H54 (cell line): ENCODE measurements around the gene KIF17.
"Not testable (repeated sequence)": the region's sequence is repeated elsewhere in the genome, so short reads cannot be mapped to it uniquely, and the experiment has no call there.

Experiments
- DNase-seq: peaks from one replicate; pipeline ENCODE4 v3.0.0; 2011; ENCODE audit warnings: low spot score, mixed read lengths; ENCODE audit not compliant: insufficient read length
- FAIRE-seq: peaks from 3 replicates; lab custom pipeline; 2011; peaks lifted over from hg19 to GRCh38; lab: Jason Lieb, UNC
- POLR2A ChIP-seq: IDR thresholded peaks from 2 replicates; pipeline ENCODE4 v1.6.1; 2011; ENCODE audit warnings: low read depth, mild to moderate bottlenecking, low read length

KIF17 gene

DNA sequence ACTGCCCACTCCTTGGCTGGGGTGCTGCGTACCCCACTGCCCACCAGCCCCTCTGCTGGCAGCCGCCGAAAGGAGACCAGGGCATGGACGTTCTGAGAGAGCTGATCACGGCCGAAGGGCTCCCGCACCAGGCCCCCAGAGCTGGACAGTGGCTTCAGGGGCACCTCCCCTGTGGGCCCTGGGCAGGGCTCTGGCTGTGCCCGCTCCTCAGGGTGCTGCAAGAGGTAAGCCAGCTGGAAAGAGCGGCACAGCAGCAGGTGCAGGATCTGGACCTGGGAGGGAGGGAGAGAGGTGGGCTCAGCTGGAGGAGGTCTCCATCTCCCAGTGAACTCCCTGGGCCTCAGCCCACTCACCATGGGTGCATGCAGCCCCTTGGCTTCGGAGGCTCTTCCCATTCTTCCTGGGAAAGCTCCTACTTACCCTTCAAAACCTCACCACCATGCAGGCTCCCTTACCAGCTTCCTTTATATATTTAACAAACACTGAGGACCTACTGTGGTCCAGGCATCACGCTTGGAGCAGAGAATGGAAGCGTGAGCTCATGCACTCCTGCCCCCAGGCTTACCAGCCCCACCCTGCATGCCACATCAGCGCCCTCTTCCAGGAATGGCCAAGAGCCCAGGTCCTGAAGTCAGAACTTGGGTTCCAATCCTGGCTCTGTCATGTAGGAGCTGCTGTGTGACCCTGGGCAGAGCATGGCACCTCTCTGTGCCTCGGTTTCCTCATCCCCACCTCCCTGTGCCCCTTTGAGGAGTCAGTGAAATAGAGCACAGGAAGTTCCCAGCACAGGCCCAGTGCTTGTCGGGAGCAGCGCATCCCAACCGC lies 6.8 kb upstream of the KIF17 start:
- TF ChIP-seq POLR2A, result no peak
- FAIRE-seq, result no peak

DNA sequence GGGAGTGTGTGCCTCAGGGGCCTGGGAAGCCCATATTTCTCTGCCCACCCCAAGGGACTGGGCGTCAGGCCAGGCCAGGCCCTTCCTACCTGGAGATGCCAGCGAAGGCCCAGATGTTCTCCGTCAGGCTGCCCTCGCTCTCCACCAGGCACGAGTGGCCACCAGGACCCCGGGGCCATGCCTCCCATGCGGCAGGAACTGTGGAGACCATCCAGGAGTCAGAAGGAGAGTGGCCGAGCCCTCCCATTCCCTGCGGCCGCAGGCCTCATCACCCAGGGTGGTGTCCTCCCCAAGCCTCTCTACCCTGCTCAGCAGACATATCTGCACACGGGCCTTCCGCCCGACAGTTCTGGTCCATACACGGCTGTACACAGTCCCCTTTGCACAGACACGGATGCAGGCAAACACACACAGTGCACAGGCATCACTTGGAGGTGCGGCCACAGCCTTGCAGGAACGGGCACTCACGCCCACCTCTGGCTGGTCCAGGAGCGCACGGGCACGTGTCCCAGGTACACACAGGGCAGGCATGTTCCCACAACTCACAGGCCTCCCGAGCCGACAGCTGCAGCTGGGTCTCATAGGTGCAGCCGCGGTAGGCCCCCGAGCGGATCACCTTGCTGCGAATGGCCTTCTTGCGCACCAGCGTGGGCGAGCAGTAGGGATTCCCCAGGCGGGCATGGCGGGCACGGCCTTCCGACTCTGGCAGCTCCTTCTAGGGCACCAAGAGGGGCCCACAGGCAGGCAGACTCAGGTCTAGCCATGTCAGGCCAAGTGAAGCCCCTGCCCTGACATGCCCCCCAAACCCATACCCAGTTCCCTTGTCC lies 5.9 kb upstream of the KIF17 start:
- DNase-seq (no peak), FAIRE-seq (no peak)
- TF ChIP-seq POLR2A, result no peak

More for the DNA sequence above, 6.8 kb upstream of the KIF17 start:
- no peak for DNase-seq

DNA sequence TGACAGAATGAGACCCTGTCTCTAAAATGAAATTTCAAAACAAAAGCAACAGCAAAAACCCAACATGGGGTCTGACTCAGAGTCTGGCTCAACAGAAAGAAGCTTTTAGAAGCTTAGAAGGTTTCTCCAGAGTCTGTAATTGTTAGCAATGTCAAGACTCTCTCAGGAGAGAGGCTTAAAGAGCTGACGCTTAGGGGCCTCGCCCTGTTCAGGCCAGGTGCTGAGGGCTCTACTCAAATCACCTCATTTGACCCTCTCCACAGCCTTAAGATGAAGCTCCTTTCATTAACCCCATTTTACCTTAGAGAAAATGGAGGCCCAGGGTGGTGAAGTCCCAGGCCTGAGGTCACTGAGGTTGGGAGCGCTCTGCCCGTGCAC lies 5.3 kb upstream of the KIF17 start:
- DNase-seq, result no peak
- TF ChIP-seq POLR2A, result no peak
- no peak for FAIRE-seq

DNA sequence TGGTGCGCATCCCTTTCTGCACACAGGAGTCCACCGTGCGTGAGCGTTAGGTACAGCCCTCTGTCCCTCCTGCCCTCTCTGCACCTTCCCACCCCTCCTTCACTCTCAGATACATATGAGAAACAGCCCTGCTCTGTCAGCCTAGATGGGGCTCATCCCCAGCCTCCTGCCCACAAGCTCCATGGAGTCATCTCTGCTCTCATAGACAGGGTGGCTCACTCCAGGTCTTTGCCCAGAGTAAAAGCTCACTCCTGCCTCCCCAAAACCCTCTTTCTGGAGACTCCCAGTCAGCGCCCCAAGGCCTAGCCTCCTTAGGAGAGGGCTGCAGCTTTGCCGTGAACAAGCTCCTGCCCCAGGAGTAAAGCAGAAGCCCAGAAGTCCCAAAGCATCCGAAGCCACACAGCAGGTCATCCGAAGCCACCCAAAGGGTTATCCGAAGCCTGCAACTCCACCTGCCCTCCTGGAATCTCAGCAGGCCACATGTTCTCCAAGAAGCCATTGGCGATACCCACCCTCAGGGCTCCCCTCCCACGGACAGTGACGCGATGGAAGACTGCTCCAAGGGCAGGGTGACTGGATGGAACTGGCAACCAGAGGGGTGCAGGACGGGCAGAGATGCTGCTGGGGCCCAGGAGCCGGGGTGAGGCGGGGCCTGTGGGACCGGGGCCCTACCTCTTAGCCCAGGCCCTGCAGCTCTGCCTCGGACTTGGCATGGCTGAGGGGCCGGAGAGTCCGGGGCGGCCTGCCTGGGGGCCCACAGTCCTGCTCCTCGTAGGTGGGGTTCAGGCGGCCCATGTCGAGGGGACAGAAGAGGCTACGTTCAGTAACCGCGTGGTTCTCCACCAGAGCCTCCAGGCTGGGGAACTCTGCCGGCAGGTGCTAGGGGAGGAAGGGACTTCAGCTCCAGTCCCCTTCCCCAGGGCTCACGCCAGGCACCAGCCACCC lies 3.6 kb upstream of the KIF17 start:
- DNase-seq, result no peak
- no peak for TF ChIP-seq POLR2A
- FAIRE-seq, result no peak

DNA sequence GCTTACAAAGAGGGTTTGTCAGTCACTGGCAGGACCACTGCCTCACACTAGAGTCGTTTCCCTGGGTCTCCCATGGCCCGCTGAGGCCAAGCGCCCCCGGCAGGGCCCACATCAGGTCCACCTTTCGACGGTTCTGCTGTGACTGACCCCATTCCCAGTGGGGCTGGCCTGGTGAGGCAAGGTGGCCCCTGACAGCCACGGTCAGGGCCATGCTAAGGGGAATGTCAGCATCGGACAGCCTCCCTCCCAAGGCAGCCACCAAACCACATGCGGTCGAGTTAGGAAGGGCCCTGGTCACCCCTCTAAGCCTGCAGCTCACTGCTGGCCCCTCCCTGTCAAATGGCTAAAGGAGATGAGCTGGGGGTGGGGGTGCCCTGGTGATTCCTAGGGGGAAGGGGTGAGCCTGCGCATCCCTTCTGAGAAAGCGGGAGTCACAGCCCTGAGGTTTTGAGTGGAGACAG lies 2.9 kb upstream of the KIF17 start:
- TF ChIP-seq POLR2A, result no peak
- FAIRE-seq (no peak), DNase-seq (no peak)

DNA sequence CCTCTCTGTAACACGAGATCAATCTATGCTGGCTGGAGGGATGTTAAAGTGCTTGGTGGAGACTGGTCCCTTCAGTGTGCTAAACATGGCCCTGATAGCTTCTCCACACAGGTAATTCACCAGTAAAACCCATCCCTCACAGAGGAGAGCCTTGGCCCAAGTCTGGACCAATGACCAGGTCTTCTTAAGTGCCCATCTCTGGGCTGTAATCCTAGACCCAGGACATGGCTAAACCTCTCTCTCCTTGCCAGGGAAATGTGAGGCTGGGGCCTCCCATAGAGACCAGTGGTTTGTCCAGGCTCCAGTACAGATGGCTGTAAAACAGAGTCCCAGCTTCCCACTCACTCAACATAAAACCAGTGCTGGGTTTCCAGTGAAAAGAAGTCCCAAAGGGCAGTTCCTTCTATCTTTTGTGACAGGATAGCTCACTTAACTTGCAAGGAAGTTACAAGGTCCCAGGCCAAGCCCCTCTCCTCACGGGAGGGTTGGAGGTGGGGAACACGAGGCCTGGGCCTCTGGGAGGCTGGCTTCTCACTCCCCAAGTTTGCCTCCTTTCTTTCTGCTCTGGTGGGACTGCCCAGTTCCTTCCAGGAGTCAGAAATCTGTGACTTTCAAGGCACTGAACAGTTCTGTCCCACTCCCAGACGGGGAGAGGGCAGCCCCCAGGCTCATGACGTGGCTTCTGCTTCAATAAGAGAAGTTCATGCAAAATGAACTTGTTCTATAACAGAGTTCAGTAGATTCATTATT lies 2.2 kb upstream of the KIF17 start:
- DNase-seq, result no peak
- TF ChIP-seq POLR2A, result no peak
- FAIRE-seq, result no peak

DNA sequence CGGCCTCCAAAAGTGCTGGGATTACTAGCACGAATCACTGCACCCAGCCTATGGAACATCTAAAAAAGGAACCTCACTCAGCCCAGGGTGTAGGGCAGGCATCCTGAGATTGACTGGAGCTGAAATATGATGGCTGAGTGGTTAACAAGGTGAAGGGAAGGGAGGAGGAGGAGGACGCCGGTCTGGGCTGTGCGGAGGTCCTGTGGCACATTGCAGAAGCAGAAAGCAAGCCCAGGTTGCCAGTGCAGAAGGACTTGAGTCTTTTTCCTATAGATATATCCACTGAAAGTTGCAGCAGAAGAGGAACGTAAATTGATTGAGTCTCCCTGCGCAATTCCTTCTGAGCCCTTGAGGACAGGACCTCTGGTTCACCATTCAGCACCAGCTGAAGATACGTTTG lies 1.5 kb upstream of the KIF17 start:
- DNase-seq (no peak), FAIRE-seq (no peak)
- TF ChIP-seq POLR2A, result no peak

DNA sequence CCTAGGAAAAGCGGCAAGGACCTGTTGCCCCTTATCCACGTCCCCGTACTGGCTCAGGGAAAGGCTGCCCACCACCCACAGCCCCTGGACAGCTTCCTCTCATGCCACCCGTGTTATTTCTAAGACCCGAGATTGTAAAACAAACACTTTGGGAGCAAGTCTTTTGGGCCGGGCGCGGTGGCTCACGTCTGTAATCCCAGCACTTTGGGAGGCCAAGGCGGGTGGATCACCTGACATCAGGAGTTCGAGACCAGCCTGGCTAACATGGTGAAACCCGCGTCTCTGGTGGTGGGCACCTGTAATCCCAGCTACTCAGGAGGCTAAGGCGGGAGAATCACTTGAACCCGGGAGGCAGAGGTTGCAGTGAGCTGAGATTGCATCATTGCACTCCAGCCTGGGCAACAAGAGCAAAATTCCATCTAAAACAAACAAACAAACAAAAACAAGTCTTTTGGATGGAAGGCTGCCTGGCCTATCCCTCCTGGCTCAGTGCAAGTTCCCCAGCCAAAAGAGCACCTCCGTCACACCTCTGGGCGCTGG lies 606 bp upstream of the KIF17 start:
- not testable (repeated sequence) for DNase-seq, FAIRE-seq

DNA sequence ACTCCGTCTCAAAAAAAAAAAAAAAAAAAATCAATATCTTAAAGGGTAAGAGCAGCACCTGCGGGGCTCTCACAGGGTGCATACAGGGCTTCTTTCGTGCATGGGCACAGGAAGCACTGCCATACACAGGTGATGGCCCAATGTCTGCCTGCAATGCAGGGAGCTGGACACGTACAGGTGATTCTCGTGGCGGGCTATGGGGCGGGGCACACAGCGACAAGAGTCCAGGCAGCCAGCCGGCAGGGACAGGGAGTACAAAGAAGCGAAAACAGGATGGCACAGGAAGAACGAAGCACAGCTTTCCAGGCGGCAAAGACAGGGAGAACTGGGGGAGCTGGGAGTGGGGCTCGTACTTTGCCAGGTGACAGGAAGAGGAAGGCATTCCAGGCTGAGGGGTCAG lies 1.6 kb downstream of the KIF17 start:
- DNase-seq (no peak), FAIRE-seq (no peak)
- no peak for TF ChIP-seq POLR2A

DNA sequence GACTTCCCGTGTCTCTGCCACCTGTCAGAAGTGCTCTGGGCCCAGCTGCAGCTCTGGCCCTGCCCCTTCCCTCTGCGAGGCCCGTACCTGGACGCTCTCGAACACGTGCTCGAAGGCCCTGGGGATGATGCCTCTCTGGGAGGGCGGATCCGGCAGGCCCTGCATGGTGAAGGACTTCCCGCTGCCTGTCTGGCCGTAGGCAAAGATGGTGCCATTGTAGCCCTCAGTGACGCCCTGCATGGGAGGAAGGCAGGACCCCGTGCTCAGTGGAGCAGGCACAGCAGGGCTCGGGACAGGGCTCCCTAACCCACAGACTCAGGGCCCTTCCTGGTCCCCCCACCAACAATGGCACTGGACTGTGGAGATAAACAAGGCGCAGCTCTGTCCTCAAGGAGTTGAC lies 2.4 kb downstream of the KIF17 start:
- DNase-seq (no peak), FAIRE-seq (no peak)
- no peak for TF ChIP-seq POLR2A

DNA sequence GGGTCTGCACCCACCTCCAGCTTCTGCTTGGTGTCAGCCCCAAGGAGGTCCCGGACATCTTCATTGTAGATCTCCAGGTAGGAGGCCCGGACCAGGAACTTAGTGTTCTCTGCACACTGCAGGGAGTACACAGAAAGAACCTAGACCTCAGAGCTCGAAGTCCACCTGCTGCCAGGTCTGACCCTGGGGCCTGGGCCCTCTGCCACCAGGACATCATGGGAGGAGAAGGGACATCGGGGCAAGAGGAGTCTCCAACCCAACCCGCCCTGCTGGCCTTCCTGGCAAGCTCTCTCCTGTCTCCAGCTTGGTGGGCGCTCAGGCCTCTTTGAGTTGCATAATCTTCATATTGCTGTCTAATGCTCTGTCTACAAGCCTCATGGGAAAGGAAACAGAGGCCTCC lies 4.4 kb downstream of the KIF17 start:
- FAIRE-seq, result no peak
- TF ChIP-seq POLR2A, result no peak
- no peak for DNase-seq

DNA sequence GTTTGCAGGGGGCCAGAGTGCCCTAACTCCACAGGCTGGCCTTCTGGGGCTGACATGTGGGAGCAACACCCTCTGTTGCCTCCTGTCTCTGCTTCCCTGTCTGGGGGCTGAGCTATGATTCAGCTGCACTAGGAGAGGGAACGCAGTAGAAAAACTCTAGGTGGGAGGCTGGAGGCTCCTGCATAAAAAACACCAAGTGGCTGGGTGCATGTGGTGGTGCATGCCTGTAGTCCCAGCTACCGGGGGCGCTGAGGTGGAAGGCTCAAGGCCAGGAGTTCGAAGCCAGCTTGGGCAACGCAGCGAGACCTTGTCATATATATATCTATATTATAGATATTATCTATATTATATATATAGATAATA lies 5.6 kb downstream of the KIF17 start:
- DNase-seq (no peak), FAIRE-seq (no peak)
- no peak for TF ChIP-seq POLR2A
